ENCODE results near the gene NUP54.

Gene NUP54

GRCh38 chr4:76148142-76148865, at the start of gene NUP54:
Gene NUP54, minus strand, starts transcription at chr4:76148397. Its CDS starts 23 bp downstream, at chr4:76148374.
- peak; percentile 91 to 94 for DNase-seq (ENCODE audit: low read depth in 2 of 2)

- DNase-seq (ENCODE audit: low read depth in 2 of 2): no peak
These were observed 49.0 kb upstream of the NUP54 start for GRCh38 chr4:76197031-76197743.

- DNase-seq (ENCODE audit: low read depth in 2 of 2): no peak
These were observed 48.2 kb upstream of the NUP54 start for GRCh38 chr4:76196376-76196775.

- no peak for DNase-seq (ENCODE audit: low read depth in 2 of 2)
These were observed 47.1 kb upstream of the NUP54 start for GRCh38 chr4:76195326-76195725.

GRCh38 chr4:76194325-76194724, 46.1 kb upstream of the NUP54 start:
- no peak for DNase-seq (ENCODE audit: low read depth in 2 of 2)

- DNase-seq (ENCODE audit: low read depth in 2 of 2): no peak
These were observed 44.0 kb upstream of the NUP54 start for GRCh38 chr4:76192236-76192635.

GRCh38 chr4:76188557-76188956, 40.4 kb upstream of the NUP54 start:
- DNase-seq (ENCODE audit: low read depth in 2 of 2): no peak

GRCh38 chr4:76188149-76188548, 40.0 kb upstream of the NUP54 start:
- DNase-seq (ENCODE audit: low read depth in 2 of 2): no peak

- no peak for DNase-seq (ENCODE audit: low read depth in 2 of 2)
These were observed 39.0 kb upstream of the NUP54 start for GRCh38 chr4:76187152-76187551.

GRCh38 chr4:76182463-76182862, 34.3 kb upstream of the NUP54 start:
- no peak for DNase-seq (ENCODE audit: low read depth in 2 of 2)

GRCh38 chr4:76179398-76180318, 31.5 kb upstream of the NUP54 start:
- peak; percentile 76 for DNase-seq (ENCODE audit: low read depth in 2 of 2)

GRCh38 chr4:76178296-76178695, 30.1 kb upstream of the NUP54 start:
- no peak for DNase-seq (ENCODE audit: low read depth in 2 of 2)

- no peak for DNase-seq (ENCODE audit: low read depth in 2 of 2)
These were observed 29.5 kb upstream of the NUP54 start for GRCh38 chr4:76177709-76178108.

- no peak for DNase-seq (ENCODE audit: low read depth in 2 of 2)
These were observed 27.1 kb upstream of the NUP54 start for GRCh38 chr4:76175336-76175735.

- no peak for DNase-seq (ENCODE audit: low read depth in 2 of 2)
These were observed 26.0 kb upstream of the NUP54 start for GRCh38 chr4:76174216-76174615.

- no peak for DNase-seq (ENCODE audit: low read depth in 2 of 2)
These were observed 20.5 kb upstream of the NUP54 start for GRCh38 chr4:76168688-76169087.

GRCh38 chr4:76166480-76166879, 18.3 kb upstream of the NUP54 start:
- no peak for DNase-seq (ENCODE audit: low read depth in 2 of 2)

GRCh38 chr4:76160355-76160754, 12.2 kb upstream of the NUP54 start:
- DNase-seq (ENCODE audit: low read depth in 2 of 2): no peak

- DNase-seq (ENCODE audit: low read depth in 2 of 2): no peak
These were observed 8.4 kb upstream of the NUP54 start for GRCh38 chr4:76156635-76157034.

GRCh38 chr4:76155979-76156378, 7.8 kb upstream of the NUP54 start:
- DNase-seq (ENCODE audit: low read depth in 2 of 2): no peak

GRCh38 chr4:76153356-76153755, 5.2 kb upstream of the NUP54 start:
- no peak for DNase-seq (ENCODE audit: low read depth in 2 of 2)

- DNase-seq (ENCODE audit: low read depth in 2 of 2): peak; percentile 3 to 9
These were observed 599 bp downstream of the NUP54 start for GRCh38 chr4:76147454-76148141.

Measured in stimulated activated CD4-positive, alpha-beta T cell treated with anti-CD3 and anti-CD28 coated beads, Interleukin-1b, Interleukin-23, amount 100 ng/mL, for 4 hours (primary cell).